Tibial nerve (tissue), 4 donors: ENCODE results near the gene FERMT3. TPM values are rescaled to one million over a fixed set of nuclear protein-coding genes. Genes with fewer than 3 reads are reported as not detected.

Experiments used
- DNase-seq, 2 donors: peaks; one replicate each; pipeline ENCODE4 v3.0.0-alpha.2; 2019; ENCODE audit warnings: low spot score in 2 of 2
- H3K27ac ChIP-seq, 4 donors: fragments of 200-600 bp; sonication (generic) in 3 of 4; one replicate each; pipeline ENCODE4 v1.5.1; 2017 to 2019; ENCODE audit warnings: mild to moderate bottlenecking in 1 of 4
- H3K27me3 ChIP-seq, 2 donors: fragments of 200-600 bp; sonication (generic) in 1 of 2; one replicate each; pipeline versions ENCODE4 v1.5.1 to v1.6.0; 2017 to 2019
- H3K36me3 ChIP-seq, 3 donors: fragments of 200-600 bp; sonication (generic); one replicate each; pipeline ENCODE4 v1.5.1; 2018 to 2019
- H3K4me1 ChIP-seq, 4 donors: fragments of 200-600 bp; sonication (generic) in 3 of 4; one replicate each; pipeline ENCODE4 v1.5.1; 2017 to 2019
- H3K4me3 ChIP-seq, 4 donors: fragments of 200-600 bp; sonication (generic) in 3 of 4; one replicate each; pipeline ENCODE4 v1.5.1; 2017 to 2019; ENCODE audit warnings: mild to moderate bottlenecking in 1 of 4, moderate library complexity in 1 of 4
- H3K9me3 ChIP-seq, 4 donors: fragments of 200-600 bp; sonication (generic) in 3 of 4; one replicate each; pipeline ENCODE4 v1.5.1; 2017 to 2019
- CTCF ChIP-seq, 5 experiments: fragments of 200-600 bp in 3 of 5; fragments of 450-650 bp in 2 of 5; sonication (generic) in 3 of 5; IDR thresholded peaks; one replicate each; pipeline ENCODE4 v1.5.1; 2016 to 2019; ENCODE audit warnings: antibody characterized with exemption in 5 of 5, mild to moderate bottlenecking in 3 of 5, moderate library complexity in 2 of 5
- EP300 ChIP-seq, 2 donors: sonication (generic); formaldehyde crosslinking; IDR thresholded peaks; one replicate each; pipeline ENCODE4 v1.6.1; 2017; ENCODE audit warnings: antibody characterized with exemption in 2 of 2, mild to moderate bottlenecking in 1 of 2
- POLR2A ChIP-seq, 2 donors: fragments of 450-650 bp; IDR thresholded peaks; one replicate each; pipeline ENCODE4 v1.6.1; 2017; ENCODE audit warnings: antibody characterized with exemption in 2 of 2, mild to moderate bottlenecking in 2 of 2, moderate library complexity in 2 of 2
- WGBS, 2 donors: methylation state at CpG; one replicate each; pipeline ENCODE4 v1.1.5; 2018; 5-methylcytosine and 5-hydroxymethylcytosine counted together
- total RNA-seq, 4 donors: library from RNA; depleted of rRNA; stranded (reverse); fragments of >200 nt; gene quantifications; one replicate each; pipeline ENCODE4 v1.1.0, GENCODE V29; 2016

Gene FERMT3
- total RNA-seq, 4 donors from 2014 or later = 17.2 to 83.1 (median 29.6) TPM

GRCh38 chr11:64207256-64208085 is 950 bp downstream of the FERMT3 start:
- Histone ChIP-seq H3K4me1 (peaks cover 0 to 26% (median 10%) of the 10 kb centered on the region in 4 donors), H3K4me3 (peak overlapping the region; percentile 11 to 54 (median 30)), H3K27me3 (no peaks in the 10 kb centered on the region), H3K36me3 (peaks cover 0 to 72% (median 11%) of the 10 kb centered on the region in 3 donors), H3K9me3 (no peaks in the 10 kb centered on the region), H3K27ac (peak overlapping the region; percentile 17 to 85 (median 74))
- peak in 1 of 2 donors; percentile 36 for DNase-seq
- WGBS, 2 donors = 41 to 48% methylated on average over 20 to 23 of the region's 30 CpGs
- TF ChIP-seq EP300 (IDR thresholded peaks at IDR 0.05) (peak in 1 of 2 donors; percentile 29), CTCF (IDR thresholded peaks at IDR 0.05) (no peak), POLR2A (IDR thresholded peaks at IDR 0.05) (no peak)

- Histone ChIP-seq H3K36me3 (peaks cover 0 to 66% (median 3%) of the 10 kb centered on the region in 3 donors), H3K9me3 (no peaks in the 10 kb centered on the region), H3K27me3 (no peaks in the 10 kb centered on the region), H3K4me3 (peak overlapping the region in 3 of 4 donors; percentile 13 to 54 (median 48)), H3K27ac (peak overlapping the region; percentile 17 to 85 (median 74)), H3K4me1 (peaks cover 0 to 26% (median 10%) of the 10 kb centered on the region in 4 donors)
- no peak for DNase-seq
- no peak for TF ChIP-seq POLR2A (IDR thresholded peaks at IDR 0.05)
- no peak for TF ChIP-seq EP300 (IDR thresholded peaks at IDR 0.05)
- 71 to 75% methylated on average over 15 to 23 of the region's 23 CpGs for WGBS, 2 donors
Measured at GRCh38 chr11:64208086-64208795, 1.7 kb downstream of the FERMT3 start.

- peaks cover 0 to 58% (median 0%) of the 10 kb centered on the region in 3 donors for H3K36me3 ChIP-seq
- H3K27me3 ChIP-seq = no peaks in the 10 kb centered on the region
- H3K27ac ChIP-seq = peak overlapping the region in 1 of 4 donors; percentile 70
- peaks cover 0 to 24% (median 10%) of the 10 kb centered on the region in 4 donors for H3K4me1 ChIP-seq
- no peak for DNase-seq
- no peaks in the 10 kb centered on the region for H3K9me3 ChIP-seq
- 74 to 82% methylated on average over 18 of the region's 18 CpGs for WGBS, 2 donors
- no peak for TF ChIP-seq EP300 (IDR thresholded peaks at IDR 0.05)
- TF ChIP-seq CTCF (IDR thresholded peaks at IDR 0.05) = no peak
- no peak for TF ChIP-seq POLR2A (IDR thresholded peaks at IDR 0.05)
- no peak overlapping the region for H3K4me3 ChIP-seq
Measured at GRCh38 chr11:64208796-64209562, 2.5 kb downstream of the FERMT3 start.

- Histone ChIP-seq H3K4me3 (no peak overlapping the region), H3K36me3 (peaks cover 0 to 53% (median 0%) of the 10 kb centered on the region in 3 donors), H3K27me3 (no peaks in the 10 kb centered on the region), H3K4me1 (peaks cover 0 to 19% (median 7%) of the 10 kb centered on the region in 4 donors), H3K9me3 (no peaks in the 10 kb centered on the region), H3K27ac (no peak overlapping the region)
- no peak for DNase-seq
- TF ChIP-seq EP300 (IDR thresholded peaks at IDR 0.05) = no peak
- 82 to 87% methylated on average over 8 of the region's 8 CpGs for WGBS, 2 donors
Measured at GRCh38 chr11:64209563-64209843, 3.0 kb downstream of the FERMT3 start.

- no peaks in the 10 kb centered on the region for H3K9me3 ChIP-seq
- WGBS, 2 donors = 85 to 90% methylated on average over 24 of the region's 24 CpGs
- no peaks in the 10 kb centered on the region for H3K27me3 ChIP-seq
- DNase-seq = no peak
- H3K4me1 ChIP-seq = peaks cover 0 to 14% (median 7%) of the 10 kb centered on the region in 4 donors
- no peak overlapping the region for H3K27ac ChIP-seq
- TF ChIP-seq CTCF (IDR thresholded peaks at IDR 0.05) (no peak), POLR2A (IDR thresholded peaks at IDR 0.05) (no peak), EP300 (IDR thresholded peaks at IDR 0.05) (no peak)
- H3K4me3 ChIP-seq = no peak overlapping the region
- peaks cover 0 to 47% (median 0%) of the 10 kb centered on the region in 3 donors for H3K36me3 ChIP-seq
Measured at GRCh38 chr11:64210301-64211020, 3.9 kb downstream of the FERMT3 start.
